OCI-LY3 (cell line): Measurements from ENCODE around the gene KLK14.

ENCODE experiments used
- EZH2phosphoT487 ChIP-seq: fragments of 200-600 bp; shearing (Covaris generic); IDR thresholded peaks from 2 replicates; pipeline ENCODE4 v1.6.1; 2018; ENCODE audit warnings: antibody characterized with exemption, mixed run types, low read depth
- TF ChIP-seq, protein P1 (sequence below): fragments of 200-600, 300-600 bp; sonication (generic); IDR thresholded peaks from 2 replicates; pipeline ENCODE4 v1.5.1; 2014; ENCODE audit warnings: antibody characterized with exemption, low read length, low read depth

DNA sequence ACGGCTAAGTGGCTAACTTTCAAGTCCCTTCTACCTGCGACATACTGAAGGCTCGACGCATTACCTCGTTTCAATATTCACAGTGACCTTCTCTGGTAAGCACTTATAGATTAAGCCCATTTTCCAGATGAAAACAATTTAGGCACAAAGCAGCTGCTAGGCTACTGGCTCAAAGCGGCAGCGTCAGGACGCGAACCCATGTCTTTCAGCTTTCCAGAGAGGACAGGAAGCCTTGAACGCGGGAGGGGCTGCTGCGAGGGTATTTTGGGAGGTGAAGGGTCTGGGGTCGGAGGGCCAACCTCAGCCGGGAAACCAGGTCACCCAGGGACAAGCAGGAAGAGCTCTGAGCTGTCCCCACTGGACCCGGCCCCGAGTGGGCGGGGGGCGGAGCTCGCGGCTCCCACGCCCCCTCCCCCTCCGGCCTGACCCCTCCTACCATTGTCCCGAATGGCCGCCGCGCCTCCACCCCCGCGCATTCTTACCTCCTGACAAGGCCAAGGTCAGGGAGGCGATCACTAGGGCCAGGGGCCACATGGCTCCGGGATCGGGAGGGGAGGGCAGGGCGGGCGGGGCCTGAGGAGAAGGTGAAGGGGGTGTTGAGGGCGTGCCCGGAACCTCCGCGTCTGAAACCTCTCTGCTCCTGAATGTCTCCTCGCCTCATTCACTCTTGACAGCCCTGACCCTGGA is 18.0 kb downstream of the KLK14 start, which contains the start of gene KLK13:
- TF ChIP-seq, protein P1, sequence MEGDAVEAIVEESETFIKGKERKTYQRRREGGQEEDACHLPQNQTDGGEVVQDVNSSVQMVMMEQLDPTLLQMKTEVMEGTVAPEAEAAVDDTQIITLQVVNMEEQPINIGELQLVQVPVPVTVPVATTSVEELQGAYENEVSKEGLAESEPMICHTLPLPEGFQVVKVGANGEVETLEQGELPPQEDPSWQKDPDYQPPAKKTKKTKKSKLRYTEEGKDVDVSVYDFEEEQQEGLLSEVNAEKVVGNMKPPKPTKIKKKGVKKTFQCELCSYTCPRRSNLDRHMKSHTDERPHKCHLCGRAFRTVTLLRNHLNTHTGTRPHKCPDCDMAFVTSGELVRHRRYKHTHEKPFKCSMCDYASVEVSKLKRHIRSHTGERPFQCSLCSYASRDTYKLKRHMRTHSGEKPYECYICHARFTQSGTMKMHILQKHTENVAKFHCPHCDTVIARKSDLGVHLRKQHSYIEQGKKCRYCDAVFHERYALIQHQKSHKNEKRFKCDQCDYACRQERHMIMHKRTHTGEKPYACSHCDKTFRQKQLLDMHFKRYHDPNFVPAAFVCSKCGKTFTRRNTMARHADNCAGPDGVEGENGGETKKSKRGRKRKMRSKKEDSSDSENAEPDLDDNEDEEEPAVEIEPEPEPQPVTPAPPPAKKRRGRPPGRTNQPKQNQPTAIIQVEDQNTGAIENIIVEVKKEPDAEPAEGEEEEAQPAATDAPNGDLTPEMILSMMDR: no peak
- no peak for TF ChIP-seq EZH2phosphoT487
